Calu3 (cell line): Measurements from ENCODE around the gene TMEM60. TPM values are rescaled to one million over a fixed set of nuclear protein-coding genes. Genes with fewer than 3 reads are reported as not detected.

ENCODE experiments used
- BruUV-seq: library from RNA; stranded (reverse); fragments of 400-500 nt; replicated peaks from 2 replicates; lab custom pipeline; 2021; lab: Mats Ljungman, UMichigan
- CTCF ChIA-PET: fragments of 300-600 bp; sonication (Branson Sonifier 250); formaldehyde crosslinking; loops from one replicate; lab custom pipeline; 2022; ENCODE audit warnings: antibody characterized with exemption; lab: Charles Lee
- DNase-seq: peaks from one replicate; pipeline ENCODE4 v3.0.0; 2022
- H3K27ac Mint-ChIP-seq: one replicate; pipeline ENCODE4 v1.8.0; 2022; ENCODE audit warnings: mixed read lengths; ENCODE audit not compliant: unreplicated experiment
- H3K27me3 Mint-ChIP-seq: one replicate; pipeline ENCODE4 v1.8.0; 2022; ENCODE audit warnings: mixed read lengths; ENCODE audit not compliant: unreplicated experiment
- H3K36me3 Mint-ChIP-seq: one replicate; pipeline ENCODE4 v1.8.0; 2022; ENCODE audit warnings: mild to moderate bottlenecking, moderate library complexity, mixed read lengths; ENCODE audit not compliant: insufficient read depth, unreplicated experiment
- H3K4me1 Mint-ChIP-seq: one replicate; pipeline ENCODE4 v1.8.0; 2022; ENCODE audit warnings: mild to moderate bottlenecking, low read depth, mixed read lengths; ENCODE audit not compliant: unreplicated experiment
- H3K4me3 Mint-ChIP-seq: one replicate; pipeline ENCODE4 v1.8.0; 2022; ENCODE audit warnings: mild to moderate bottlenecking, low read depth, moderate library complexity, mixed read lengths; ENCODE audit not compliant: unreplicated experiment
- H3K9me3 Mint-ChIP-seq: one replicate; pipeline ENCODE4 v1.8.0; 2022; ENCODE audit warnings: low read depth, mixed read lengths; ENCODE audit not compliant: unreplicated experiment
- intact Hi-C: fragments of 100-400 bp; cut with micrococcal nuclease; formaldehyde crosslinking; loops from one replicate; pipeline ENCODE4 v1.10.0; 2022; ENCODE audit not compliant: unreplicated experiment
- total RNA-seq: library from RNA; stranded (reverse); gene quantifications from 2 replicates; pipeline ENCODE4 v1.2.3, GENCODE V29; 2022
- TF ChIP-seq, protein P1 (sequence below): fragments of 200-600 bp; IDR thresholded peaks from one replicate; pipeline ENCODE4 v1.8.0; 2022; ENCODE audit warnings: antibody characterized with exemption; ENCODE audit not compliant: unreplicated experiment

The TMEM60 gene
- total RNA-seq, 1 experiment from 2014 or later: 9.6 TPM

DNA sequence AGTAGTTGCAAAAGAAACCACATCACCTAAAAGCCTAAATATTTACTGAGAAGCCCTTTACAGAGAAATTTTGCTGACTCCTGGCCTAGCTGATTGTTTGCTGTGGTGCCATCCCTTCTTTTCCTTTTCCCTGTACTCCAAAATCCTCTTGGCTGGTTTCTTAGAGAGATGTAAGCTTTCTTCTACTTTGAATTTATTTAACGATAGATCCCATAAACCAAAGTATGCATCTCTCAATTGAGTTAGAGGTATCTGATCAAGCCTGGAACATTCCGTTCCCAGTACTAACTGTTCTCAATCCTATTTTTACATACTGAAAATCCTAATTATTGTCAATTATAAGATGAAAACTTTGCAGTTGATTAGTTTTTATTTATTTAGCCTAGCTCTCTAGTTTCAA, 6.3 kb downstream of the TMEM60 start:
- no peak overlapping the region for H3K4me3 Mint-ChIP-seq
- intact Hi-C loops: no loop called here
- CTCF ChIA-PET: no interaction called here

DNA sequence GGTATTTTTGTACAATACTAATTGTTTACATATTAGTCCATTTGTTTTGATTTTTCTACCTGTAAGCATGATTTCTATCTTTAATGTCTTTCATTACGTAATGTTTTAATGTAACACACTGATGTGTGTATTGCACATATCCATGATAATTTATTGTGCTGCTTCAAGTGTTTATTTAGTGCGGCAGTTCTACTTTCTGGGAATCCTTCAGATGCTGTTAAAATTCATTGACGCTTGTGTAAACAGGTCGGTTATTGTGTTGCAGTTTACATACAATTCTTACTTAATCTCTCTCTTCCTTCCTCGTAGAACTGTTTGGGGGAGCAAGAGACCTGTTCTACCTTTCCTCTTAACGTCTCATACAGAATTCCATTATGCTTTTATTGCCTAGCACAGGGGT, 6.9 kb downstream of the TMEM60 start:
- intact Hi-C loops: no loop called here
- H3K27ac Mint-ChIP-seq: no peak overlapping the region
- H3K27me3 Mint-ChIP-seq: no peaks in the 10 kb centered on the region
- no peak overlapping the region for H3K4me3 Mint-ChIP-seq
- peaks cover 18% of the 10 kb centered on the region for H3K4me1 Mint-ChIP-seq
- peaks cover 9% of the 10 kb centered on the region for H3K36me3 Mint-ChIP-seq
- CTCF ChIA-PET: no interaction called here
- TF ChIP-seq, protein P1, sequence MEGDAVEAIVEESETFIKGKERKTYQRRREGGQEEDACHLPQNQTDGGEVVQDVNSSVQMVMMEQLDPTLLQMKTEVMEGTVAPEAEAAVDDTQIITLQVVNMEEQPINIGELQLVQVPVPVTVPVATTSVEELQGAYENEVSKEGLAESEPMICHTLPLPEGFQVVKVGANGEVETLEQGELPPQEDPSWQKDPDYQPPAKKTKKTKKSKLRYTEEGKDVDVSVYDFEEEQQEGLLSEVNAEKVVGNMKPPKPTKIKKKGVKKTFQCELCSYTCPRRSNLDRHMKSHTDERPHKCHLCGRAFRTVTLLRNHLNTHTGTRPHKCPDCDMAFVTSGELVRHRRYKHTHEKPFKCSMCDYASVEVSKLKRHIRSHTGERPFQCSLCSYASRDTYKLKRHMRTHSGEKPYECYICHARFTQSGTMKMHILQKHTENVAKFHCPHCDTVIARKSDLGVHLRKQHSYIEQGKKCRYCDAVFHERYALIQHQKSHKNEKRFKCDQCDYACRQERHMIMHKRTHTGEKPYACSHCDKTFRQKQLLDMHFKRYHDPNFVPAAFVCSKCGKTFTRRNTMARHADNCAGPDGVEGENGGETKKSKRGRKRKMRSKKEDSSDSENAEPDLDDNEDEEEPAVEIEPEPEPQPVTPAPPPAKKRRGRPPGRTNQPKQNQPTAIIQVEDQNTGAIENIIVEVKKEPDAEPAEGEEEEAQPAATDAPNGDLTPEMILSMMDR: no peak
- H3K9me3 Mint-ChIP-seq: no peaks in the 10 kb centered on the region
- DNase-seq: no peak
- no TSS peak for BruUV-seq

More for the DNA sequence above, 6.3 kb downstream of the TMEM60 start:
- Mint-ChIP-seq H3K27ac (no peak overlapping the region), H3K9me3 (no peaks in the 10 kb centered on the region), H3K4me1 (peaks cover 24% of the 10 kb centered on the region), H3K36me3 (peaks cover 15% of the 10 kb centered on the region), H3K27me3 (no peaks in the 10 kb centered on the region)
- no peak for DNase-seq
- TF ChIP-seq, protein P1: no peak
- BruUV-seq: no TSS peak

DNA sequence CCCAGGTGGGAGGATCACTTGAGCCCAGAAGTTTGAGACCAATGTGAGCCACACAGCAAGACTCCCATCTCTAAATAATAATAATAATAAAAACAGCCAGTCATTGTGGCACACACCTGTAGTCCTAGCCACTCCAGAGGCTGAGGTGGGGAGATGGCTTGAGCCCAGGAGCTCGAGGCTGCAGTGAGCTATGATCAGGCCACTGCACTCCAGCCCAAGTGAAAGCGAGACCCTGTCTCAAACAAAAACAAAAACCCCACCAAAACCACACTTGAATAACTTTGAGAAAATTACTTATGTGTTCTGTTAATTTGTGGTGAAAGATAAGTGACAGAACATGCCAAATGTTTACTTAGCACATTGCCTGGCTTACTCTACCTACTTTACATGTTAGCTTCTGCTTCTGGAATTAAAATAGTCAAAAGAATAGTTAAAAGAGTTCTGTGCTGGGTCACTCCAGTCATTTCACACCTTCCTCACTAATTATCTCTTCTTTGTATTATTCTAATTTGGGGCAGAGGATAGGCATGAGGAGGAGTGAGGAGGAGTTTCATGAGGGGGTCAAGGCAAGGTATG, 9.8 kb downstream of the TMEM60 start:
- TF ChIP-seq, protein P1: no peak
- no TSS peak for BruUV-seq
- H3K36me3 Mint-ChIP-seq: no peaks in the 10 kb centered on the region
- no peak for DNase-seq
- H3K4me3 Mint-ChIP-seq: no peak overlapping the region
- H3K4me1 Mint-ChIP-seq: no peaks in the 10 kb centered on the region
- CTCF ChIA-PET: no interaction called here
- intact Hi-C loops: no loop called here
- no peak overlapping the region for H3K27ac Mint-ChIP-seq
- no peaks in the 10 kb centered on the region for H3K9me3 Mint-ChIP-seq
- no peaks in the 10 kb centered on the region for H3K27me3 Mint-ChIP-seq

DNA sequence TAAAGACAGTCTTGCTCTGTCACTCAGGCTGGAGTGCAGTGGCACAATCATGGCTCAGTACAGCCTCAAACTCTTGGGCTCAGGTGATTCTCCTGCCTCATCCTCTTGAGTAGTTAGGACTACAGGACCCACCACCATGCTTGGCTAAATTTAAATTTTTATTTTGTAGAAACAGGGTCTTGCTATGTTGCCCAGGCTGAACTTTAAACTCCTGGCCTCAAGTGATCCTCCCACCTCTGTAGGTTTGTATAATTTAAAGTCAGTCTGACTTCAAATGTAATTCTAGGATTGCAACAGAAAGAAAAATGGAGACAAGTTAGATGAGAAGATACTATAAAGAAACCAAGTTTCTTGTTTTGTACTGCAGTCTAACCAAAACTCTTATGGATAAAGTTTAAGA, 11.5 kb downstream of the TMEM60 start:
- Mint-ChIP-seq H3K36me3 (no peaks in the 10 kb centered on the region), H3K9me3 (no peaks in the 10 kb centered on the region), H3K27ac (no peak overlapping the region), H3K27me3 (no peaks in the 10 kb centered on the region), H3K4me3 (no peak overlapping the region), H3K4me1 (no peaks in the 10 kb centered on the region)
- CTCF ChIA-PET: no interaction called here
- DNase-seq: no peak
- intact Hi-C loops: no loop called here
- no TSS peak for BruUV-seq
- TF ChIP-seq, protein P1: no peak
